ENCODE results near the gene MEGF11. TPM values are rescaled to one million over a fixed set of nuclear protein-coding genes. Genes with fewer than 3 reads are reported as not detected.

Gene MEGF11
- total RNA-seq, 1 experiment from 2014 or later, result 2.3 TPM

DNA sequence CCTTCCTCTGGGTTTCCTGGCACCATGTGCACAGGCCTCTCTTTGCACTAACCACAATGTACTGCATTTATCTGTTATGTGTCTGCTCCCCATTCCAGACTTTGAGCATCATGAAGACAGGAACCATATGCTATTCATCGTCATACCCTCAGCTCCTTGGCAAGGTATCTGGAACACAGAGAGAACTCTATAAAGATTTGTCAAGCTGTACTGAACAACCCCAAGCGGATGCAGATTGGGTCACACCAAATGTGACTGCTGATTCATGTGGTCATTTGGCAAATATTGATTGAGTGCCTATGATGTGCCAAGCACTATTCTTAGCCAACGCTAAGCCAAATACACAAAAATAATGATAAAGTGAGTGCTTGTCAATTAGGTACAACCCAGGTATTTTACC, 7.5 kb upstream of the MEGF11 start (continued):
- no peak for TF ChIP-seq ZBTB33 (IDR thresholded peaks at IDR 0.05; ENCODE audit: extremely low read depth, insufficient replicate concordance, low read length)
- no peak for TF ChIP-seq RAD21 (IDR thresholded peaks at IDR 0.05; ENCODE audit: low read depth)

GRCh38 chr15:66256692-66257091, 3.1 kb upstream of the MEGF11 start:
- Histone ChIP-seq H3K4me3 (replicated peaks in 1 of 2; ENCODE audit: low read depth in 1 of 2, low read length in 2 of 2) (no peak overlapping the region), H3K9ac (ENCODE audit: low read length) (no peak overlapping the region), H3K4me2 (ENCODE audit: low read length) (no peak overlapping the region), H2AFZ (ENCODE audit: low read depth, low read length, poor library complexity, severe bottlenecking) (no peak overlapping the region), H3K27me3 (ENCODE audit: insufficient read depth, low read length) (peaks cover 3% of the 10 kb centered on the region; the same call in 1 of the 2 replicates), H3K79me2 (ENCODE audit: insufficient read depth, low read length) (no peaks in the 10 kb centered on the region), H3K36me3 (ENCODE audit: control insufficient read depth in 1 of 2, insufficient read depth in 2 of 2, low read length in 2 of 2) (no peaks in the 10 kb centered on the region), H3K9me3 (ENCODE audit: control insufficient read depth in 1 of 2, insufficient read depth in 1 of 2, low read depth in 1 of 2, low read length in 2 of 2) (no peaks in the 10 kb centered on the region), H3K9me2 (ENCODE audit: insufficient read depth) (no peaks in the 10 kb centered on the region), H3K27ac (ENCODE audit: low read depth, low read length) (no peak overlapping the region), H3K4me1 (ENCODE audit: control insufficient read depth in 1 of 2, insufficient read depth in 2 of 2, low read length in 2 of 2) (peaks cover 0 to 20% of the 10 kb centered on the region in 2 experiments; a peak in 2 of 4 replicates), H4K20me1 (ENCODE audit: insufficient read depth) (no peaks in the 10 kb centered on the region)
- CTCF ChIA-PET, result no interaction called here
- POLR2A ChIA-PET, result no interaction called here
- ATAC-seq (no peak), DNase-seq (ENCODE audit: low read depth, low spot score) (no peak)
- no TSS peak for BruUV-seq (replicated peaks)
- TF ChIP-seq CBX3 (IDR thresholded peaks at IDR 0.05; ENCODE audit: low read depth), result no peak
- TF ChIP-seq SRF (IDR thresholded peaks at IDR 0.05; ENCODE audit: low read depth), result no peak
- TF ChIP-seq ZFX (IDR thresholded peaks at IDR 0.05), result no peak
- no peak for TF ChIP-seq JUND (IDR thresholded peaks at IDR 0.05)
- TF ChIP-seq POLR2AphosphoS5 (IDR thresholded peaks at IDR 0.05; ENCODE audit: low read depth, low read length), result no peak
- no peak for TF ChIP-seq SP1 (IDR thresholded peaks at IDR 0.05; ENCODE audit: low read depth)
- TF ChIP-seq RAD21 (IDR thresholded peaks at IDR 0.05; ENCODE audit: low read depth), result no peak
- TF ChIP-seq ZBTB33 (IDR thresholded peaks at IDR 0.05; ENCODE audit: extremely low read depth, insufficient replicate concordance, low read length), result no peak
- no peak for TF ChIP-seq EGR1 (IDR thresholded peaks at IDR 0.05; ENCODE audit: low read depth)
- TF ChIP-seq FOSL1 (IDR thresholded peaks at IDR 0.05; ENCODE audit: low read depth), result no peak
- no peak for TF ChIP-seq ELF1 (IDR thresholded peaks at IDR 0.05; ENCODE audit: borderline replicate concordance, low read depth)
- no peak for TF ChIP-seq REST (IDR thresholded peaks at IDR 0.05; ENCODE audit: low read depth)
- TF ChIP-seq SIN3A (IDR thresholded peaks at IDR 0.05; ENCODE audit: low read depth), result no peak
- TF ChIP-seq MAX (IDR thresholded peaks at IDR 0.05), result no peak
- TF ChIP-seq YY1 (IDR thresholded peaks at IDR 0.05; ENCODE audit: extremely low read depth, insufficient replicate concordance, low read depth, low read length), result no peak
- no peak for TF ChIP-seq ZNF274 (IDR thresholded peaks at IDR 0.05; ENCODE audit: low read depth, low read length)
- no peak for TF ChIP-seq CEBPB (IDR thresholded peaks at IDR 0.05; ENCODE audit: low read depth)
- intact Hi-C loops (cut with micrococcal nuclease), result no loop called here
- RAD21 ChIA-PET (ENCODE audit: low non-redundant PET in 1 of 2, low total read pairs in 2 of 2, uncharacterized antibody in 2 of 2, unreplicated experiment in 2 of 2), result no interaction called here
